Fibroblast of pulmonary artery (primary cell): ENCODE results near the gene ZBTB20.

Source experiments
- DNase-seq: peaks from one replicate; pipeline ENCODE4 v3.0.0-alpha.2; 2010; ENCODE audit warnings: low read depth
- H3K4me3 ChIP-seq: replicated peaks from 2 replicates; pipeline ENCODE4 v1.5.1; 2011; ENCODE audit warnings: low read depth, mild to moderate bottlenecking, control low read depth, low read length, moderate library complexity
- CTCF ChIP-seq: IDR thresholded peaks from 2 replicates; pipeline ENCODE4 v1.5.1; 2011; ENCODE audit warnings: mild to moderate bottlenecking, control low read depth, low read length, inconsistent platforms; ENCODE audit errors: missing control alignments

ZBTB20 gene

GRCh38 chr3:114455432-114455831 is 691.7 kb downstream of the ZBTB20 start:
- DNase-seq = no peak
- no peak for TF ChIP-seq CTCF
- H3K4me3 ChIP-seq = no peak overlapping the region

GRCh38 chr3:114454551-114455251 is 692.4 kb downstream of the ZBTB20 start:
- peak overlapping the region; percentile 43 for H3K4me3 ChIP-seq
- TF ChIP-seq CTCF = no peak
- peak; percentile 28 for DNase-seq

- no peak for DNase-seq
- no peak overlapping the region for H3K4me3 ChIP-seq
- no peak for TF ChIP-seq CTCF
These were observed 693.7 kb downstream of the ZBTB20 start for GRCh38 chr3:114453361-114453780.

- TF ChIP-seq CTCF = no peak
- H3K4me3 ChIP-seq = no peak overlapping the region
These were observed 694.2 kb downstream of the ZBTB20 start for GRCh38 chr3:114452937-114453336.

GRCh38 chr3:114452256-114452655 is 694.8 kb downstream of the ZBTB20 start:
- no peak for DNase-seq
- no peak for TF ChIP-seq CTCF
- no peak overlapping the region for H3K4me3 ChIP-seq

More at GRCh38 chr3:114452937-114453336, 694.2 kb downstream of the ZBTB20 start:
- DNase-seq = no peak

GRCh38 chr3:114451561-114452018 is 695.5 kb downstream of the ZBTB20 start:
- peak overlapping the region; percentile 6 for H3K4me3 ChIP-seq
- DNase-seq = peak; percentile 39
- TF ChIP-seq CTCF = no peak

- DNase-seq = no peak
- no peak for TF ChIP-seq CTCF
- no peak overlapping the region for H3K4me3 ChIP-seq
These were observed 696.0 kb downstream of the ZBTB20 start for GRCh38 chr3:114451051-114451451.
